ENCODE data around the gene FAM234B. TPM values are rescaled to one million over a fixed set of nuclear protein-coding genes. Genes with fewer than 3 reads are reported as not detected.

FAM234B gene
- total and polyA plus RNA-seq, 7 donors: 0.60 to 5.0 (median 2.9) TPM

GRCh38 chr12:13067322-13067721, 23.1 kb downstream of the FAM234B start:
- peaks cover 0 to 29% (median 2%) of the 10 kb centered on the region in 4 donors for H3K36me3 ChIP-seq
- intact Hi-C loops (cut with DNase I): no loop called here
- TF ChIP-seq POLR2A (IDR thresholded peaks at IDR 0.05): no peak
- TF ChIP-seq CTCF (IDR thresholded peaks at IDR 0.05): no peak
- TF ChIP-seq POLR2AphosphoS5 (IDR thresholded peaks at IDR 0.05): no peak
- TF ChIP-seq EP300 (IDR thresholded peaks at IDR 0.05): no peak
- DNase-seq: no peak
- 82 to 91% methylated on average over 1 of the region's 1 CpG for WGBS, 2 donors
- H3K4me1 ChIP-seq: peaks cover 0 to 14% (median 11%) of the 10 kb centered on the region in 4 donors
- no peak overlapping the region for H3K27ac ChIP-seq
- no peaks in the 10 kb centered on the region for H3K9me3 ChIP-seq
- no peaks in the 10 kb centered on the region for H3K27me3 ChIP-seq
- no peak overlapping the region for H3K4me3 ChIP-seq

DNA sequence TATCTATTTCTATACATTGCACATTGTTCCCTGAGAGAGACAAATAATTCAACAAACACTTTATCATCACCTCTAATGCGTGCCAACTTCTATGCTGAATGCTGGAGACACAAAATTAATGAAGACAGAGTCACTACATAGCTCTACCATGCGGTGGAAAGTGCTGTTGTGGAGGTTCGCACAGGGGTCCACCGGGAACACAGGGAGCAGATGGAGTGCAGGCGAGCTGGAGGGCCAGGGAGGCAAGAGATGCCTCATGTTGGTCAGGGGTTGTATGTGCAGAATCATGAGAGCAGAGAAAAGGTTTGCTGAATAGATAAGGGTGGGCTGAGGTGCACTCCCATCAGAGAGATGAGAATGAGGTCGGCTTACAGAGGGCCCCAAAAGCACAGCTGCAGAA, 25.2 kb downstream of the FAM234B start:
- Histone ChIP-seq H3K4me3 (no peak overlapping the region), H3K9me3 (no peaks in the 10 kb centered on the region), H3K36me3 (peaks cover 0 to 29% (median 2%) of the 10 kb centered on the region in 4 donors), H3K4me1 (peaks cover 0 to 14% (median 11%) of the 10 kb centered on the region in 4 donors), H3K27me3 (no peaks in the 10 kb centered on the region), H3K27ac (no peak overlapping the region)
- WGBS, 2 donors: 88 to 94% methylated on average over 6 of the region's 6 CpGs
- no peak for DNase-seq
- TF ChIP-seq POLR2AphosphoS5 (IDR thresholded peaks at IDR 0.05) (no peak), POLR2A (IDR thresholded peaks at IDR 0.05) (no peak), CTCF (IDR thresholded peaks at IDR 0.05) (no peak), EP300 (IDR thresholded peaks at IDR 0.05) (no peak)
- intact Hi-C loops (cut with DNase I): no loop called here

- H3K4me3 ChIP-seq: no peak overlapping the region
- intact Hi-C loops (cut with DNase I): no loop called here
- H3K27ac ChIP-seq: no peak overlapping the region
- H3K9me3 ChIP-seq: no peaks in the 10 kb centered on the region
- 80 to 83% methylated on average over 10 of the region's 10 CpGs for WGBS, 2 donors
- peaks cover 0 to 2% (median 0%) of the 10 kb centered on the region in 4 donors for H3K4me1 ChIP-seq
- TF ChIP-seq POLR2A (IDR thresholded peaks at IDR 0.05) (no peak), EP300 (IDR thresholded peaks at IDR 0.05) (no peak), POLR2AphosphoS5 (IDR thresholded peaks at IDR 0.05) (no peak), CTCF (IDR thresholded peaks at IDR 0.05) (no peak)
- no peaks in the 10 kb centered on the region for H3K27me3 ChIP-seq
- H3K36me3 ChIP-seq: peaks cover 0 to 38% (median 2%) of the 10 kb centered on the region in 4 donors
- no peak for DNase-seq
Observed at GRCh38 chr12:13071305-13072280, 27.4 kb downstream of the FAM234B start.

GRCh38 chr12:13073173-13073572, 29.0 kb downstream of the FAM234B start:
- H3K4me3 ChIP-seq: no peak overlapping the region
- H3K27me3 ChIP-seq: no peaks in the 10 kb centered on the region
- H3K9me3 ChIP-seq: no peaks in the 10 kb centered on the region
- no peak for DNase-seq
- WGBS, 2 donors: 76 to 78% methylated on average over 3 of the region's 3 CpGs
- no peak overlapping the region for H3K27ac ChIP-seq
- TF ChIP-seq CTCF (IDR thresholded peaks at IDR 0.05) (no peak), POLR2A (IDR thresholded peaks at IDR 0.05) (no peak), EP300 (IDR thresholded peaks at IDR 0.05) (no peak), POLR2AphosphoS5 (IDR thresholded peaks at IDR 0.05) (no peak)
- no peaks in the 10 kb centered on the region for H3K4me1 ChIP-seq
- peaks cover 0 to 41% (median 2%) of the 10 kb centered on the region in 4 donors for H3K36me3 ChIP-seq
- intact Hi-C loops (cut with DNase I): no loop called here

All from sigmoid colon (tissue), 7 donors.